Kidney capillary endothelial cell (primary cell): ENCODE data around the gene FAM83D.
"Not testable (repeated sequence)": the region's sequence is repeated elsewhere in the genome, so short reads cannot be mapped to it uniquely, and the experiment has no call there.

Experiments used
- DNase-seq: peaks from one replicate; pipeline ENCODE4 v3.0.0-alpha.2; 2018; ENCODE audit warnings: low spot score

FAM83D gene

DNA sequence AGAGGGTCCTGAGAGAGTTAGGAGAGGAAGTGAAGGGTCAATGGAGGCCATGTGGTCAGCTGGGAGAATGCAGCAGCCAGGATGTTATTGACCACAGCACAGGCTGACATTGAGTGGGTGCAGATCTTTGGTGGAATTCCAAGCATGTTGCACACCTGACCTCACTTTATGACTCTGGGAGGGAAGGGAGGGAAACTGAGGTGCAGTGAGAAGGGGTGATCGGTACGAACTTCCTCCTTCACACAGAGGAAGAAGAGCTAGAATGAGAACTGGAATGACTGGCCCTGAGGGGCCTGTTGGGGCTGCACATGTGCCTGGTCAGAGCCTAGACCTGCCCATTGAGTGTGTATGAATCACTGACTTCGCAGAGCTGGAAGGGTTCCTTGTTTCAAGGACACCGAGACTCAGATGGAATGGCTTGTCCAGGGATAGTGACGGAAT lies 9.8 kb downstream of the FAM83D start:
- DNase-seq: no peak

DNA sequence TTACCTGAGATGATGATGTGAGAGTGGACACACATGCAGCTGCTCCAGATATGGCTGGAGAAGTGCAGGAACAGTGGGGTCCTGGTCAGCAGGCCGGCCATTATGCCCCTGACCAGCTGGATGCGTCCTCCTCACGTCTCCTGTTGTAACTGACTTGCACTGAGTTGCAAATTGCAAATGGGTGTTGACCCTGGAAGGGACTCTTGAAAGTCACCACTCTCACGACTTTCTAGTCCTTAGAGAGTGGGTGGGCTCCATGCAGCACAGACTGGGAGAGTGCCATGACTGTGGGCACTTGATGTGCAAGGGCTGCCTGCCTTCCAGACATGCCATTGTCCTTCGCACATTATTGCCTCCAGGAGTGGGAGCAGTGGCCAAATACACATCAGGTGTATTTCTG lies 10.8 kb downstream of the FAM83D start:
- no peak for DNase-seq

DNA sequence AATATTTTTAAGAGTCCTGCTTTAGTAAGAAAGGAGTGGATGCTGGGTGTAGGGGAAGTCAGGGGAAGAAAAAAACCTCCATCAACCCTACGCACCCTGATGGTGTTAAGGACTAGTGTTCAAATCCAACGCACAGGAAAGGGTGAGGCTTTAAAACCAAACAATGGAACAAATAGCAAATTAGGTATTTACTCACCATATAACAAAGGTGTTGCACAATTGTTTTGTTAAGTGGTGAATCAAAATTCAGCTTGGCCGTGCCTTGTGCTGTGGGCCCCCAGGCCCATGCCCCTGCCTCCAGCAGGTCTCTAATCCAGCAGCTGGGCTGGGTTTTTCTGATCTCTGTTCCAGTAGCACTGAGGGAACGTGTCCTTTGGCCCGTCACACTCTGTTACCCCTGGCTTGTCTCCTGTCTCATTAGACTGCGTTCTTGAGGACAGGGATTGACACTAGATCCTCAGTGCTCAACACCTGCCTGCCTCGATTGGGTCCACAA lies 11.8 kb downstream of the FAM83D start:
- no peak for DNase-seq

DNA sequence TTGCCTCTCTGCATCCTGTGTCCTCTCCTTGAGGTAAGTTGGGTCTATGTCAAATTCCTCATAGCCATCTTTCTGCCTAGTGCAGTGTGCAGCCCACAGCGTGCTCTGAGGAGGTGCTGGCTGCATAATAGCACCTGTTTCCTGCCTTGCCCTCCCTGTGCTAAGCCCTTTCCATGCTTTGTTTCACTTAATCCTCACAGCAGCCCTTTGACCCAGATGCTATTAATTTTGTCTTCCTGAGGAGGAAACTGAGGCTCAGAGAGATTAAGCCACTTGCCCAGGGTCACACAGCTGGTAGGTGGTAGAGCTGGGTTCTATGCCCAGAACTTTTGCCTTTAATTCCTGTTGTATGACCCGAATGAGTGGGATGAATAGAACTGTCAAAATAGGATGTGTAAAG lies 13.5 kb downstream of the FAM83D start:
- no peak for DNase-seq

DNA sequence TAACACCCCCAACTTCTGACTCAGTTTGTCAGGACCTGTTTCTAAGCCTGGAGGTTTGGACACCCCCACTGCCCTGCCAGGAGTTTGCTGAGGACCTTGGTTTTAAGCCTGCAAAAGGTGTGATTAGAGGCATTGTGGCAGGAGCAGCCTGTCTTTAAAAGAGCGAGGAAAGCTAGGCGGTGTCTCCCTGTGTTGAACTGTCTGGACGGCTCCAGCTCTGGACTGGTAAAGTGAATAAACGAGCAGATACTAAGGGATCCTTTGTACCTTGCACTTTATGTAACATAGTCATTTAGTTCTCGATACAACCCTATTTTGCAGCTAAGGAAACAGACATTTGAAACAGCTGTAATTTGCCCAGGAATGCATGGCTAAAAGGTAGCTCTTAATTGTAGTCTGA lies 14.4 kb downstream of the FAM83D start:
- DNase-seq: no peak

DNA sequence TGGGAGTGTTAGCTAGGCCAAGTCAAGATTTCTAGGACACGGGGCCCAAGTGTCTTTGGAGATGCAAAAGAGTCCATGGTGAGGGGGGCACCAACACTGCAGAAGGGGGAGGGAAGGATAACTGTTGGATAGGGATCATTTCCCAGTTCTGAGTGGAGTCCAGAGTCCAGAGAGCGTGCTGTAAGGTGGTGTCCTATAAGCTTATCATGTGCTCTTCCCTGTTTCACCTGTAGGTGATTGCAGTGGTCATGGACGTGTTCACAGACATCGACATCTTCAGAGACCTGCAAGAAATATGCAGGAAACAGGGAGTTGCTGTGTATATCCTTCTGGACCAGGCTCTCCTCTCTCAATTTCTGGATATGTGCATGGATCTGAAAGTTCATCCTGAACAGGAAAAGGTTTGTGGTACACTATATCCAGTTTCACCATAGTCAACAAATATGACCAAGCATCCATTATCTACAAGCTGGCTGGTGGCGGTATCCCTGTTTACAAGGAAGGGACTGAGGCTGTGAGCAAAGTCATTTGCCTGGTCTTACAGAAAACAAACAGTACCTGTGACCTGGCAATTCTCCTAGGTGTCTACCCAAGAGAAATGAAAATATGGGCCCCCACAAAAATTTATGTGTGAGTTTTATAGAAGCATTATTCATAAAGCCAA lies 15.6 kb downstream of the FAM83D start:
- no peak for DNase-seq

DNA sequence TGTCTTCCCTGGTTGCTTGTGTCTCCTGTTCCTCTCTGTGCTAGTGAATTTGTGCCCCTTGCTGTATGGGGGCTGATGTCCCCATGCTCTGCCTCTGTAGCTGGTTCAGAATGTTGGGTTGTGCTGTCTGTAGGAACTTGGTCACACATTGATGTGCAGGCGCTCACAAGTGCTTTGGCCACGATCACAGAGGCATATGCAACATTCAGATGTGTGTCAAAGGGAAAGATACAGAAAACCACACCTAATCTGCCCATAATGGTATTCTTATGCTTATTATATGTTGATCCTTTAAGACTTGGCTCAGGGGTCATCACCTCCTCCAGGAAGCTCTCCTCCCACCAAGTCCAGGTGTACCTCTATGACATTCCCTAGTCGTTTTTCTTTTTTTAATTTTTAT lies 18.8 kb downstream of the FAM83D start:
- no peak for DNase-seq

DNA sequence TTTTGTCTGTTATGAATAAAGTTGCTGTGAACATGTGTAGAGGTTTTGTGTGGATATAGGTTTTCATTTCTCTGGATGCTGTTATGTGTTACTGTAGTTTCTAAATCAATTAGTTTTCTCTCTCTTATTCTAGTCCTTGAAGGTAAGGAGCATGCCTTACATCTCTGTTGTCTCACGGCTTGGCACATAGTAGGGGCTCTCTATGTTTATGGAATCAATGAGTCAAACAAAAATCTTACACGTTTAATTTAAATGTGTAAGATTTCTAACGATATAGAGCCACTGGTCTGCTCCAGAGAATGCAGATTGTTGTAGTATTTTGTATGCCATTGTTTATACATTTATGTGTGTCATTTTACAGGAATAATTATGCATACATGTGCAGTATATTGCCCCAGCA lies 20.6 kb downstream of the FAM83D start:
- no peak for DNase-seq

DNA sequence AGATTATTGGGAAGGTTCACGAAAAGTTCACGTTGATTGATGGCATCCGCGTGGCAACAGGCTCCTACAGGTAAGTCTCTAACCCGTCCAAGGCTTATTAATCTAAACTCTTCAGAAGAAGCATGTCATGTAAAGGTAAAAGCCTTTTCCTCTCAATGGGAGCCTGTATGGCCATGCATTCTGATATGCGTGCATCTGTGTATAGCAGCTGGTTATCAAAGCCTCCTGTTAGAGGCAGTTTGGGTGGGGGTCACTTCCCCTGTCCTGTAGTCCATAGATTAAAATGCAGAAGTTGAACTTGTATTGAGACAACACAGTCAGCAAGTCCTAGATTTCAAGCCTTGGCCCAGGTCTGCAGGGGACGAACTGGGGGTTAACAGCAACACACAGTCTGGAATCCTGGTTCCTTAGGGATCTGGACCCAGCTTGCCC lies 21.7 kb downstream of the FAM83D start:
- DNase-seq: no peak

DNA sequence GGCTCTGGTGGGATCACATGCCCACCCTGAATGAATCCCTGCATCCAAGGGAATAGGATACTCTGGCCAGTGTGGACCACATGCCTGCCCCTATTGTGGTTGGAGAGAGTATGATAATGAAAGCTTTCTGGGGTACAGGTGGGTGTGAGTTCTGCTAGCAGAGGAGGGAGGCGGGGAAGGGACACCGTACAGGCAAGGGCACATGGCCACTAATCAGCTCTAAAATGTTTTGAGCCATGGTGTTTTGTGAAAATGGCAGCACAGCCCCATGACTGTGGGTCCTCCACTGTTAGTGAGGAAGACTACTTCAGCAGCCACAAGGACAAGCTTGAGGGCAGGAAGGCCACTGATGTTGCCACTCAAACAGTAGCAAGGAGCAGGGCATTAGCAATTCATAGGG lies 24.0 kb downstream of the FAM83D start:
- no peak for DNase-seq

DNA sequence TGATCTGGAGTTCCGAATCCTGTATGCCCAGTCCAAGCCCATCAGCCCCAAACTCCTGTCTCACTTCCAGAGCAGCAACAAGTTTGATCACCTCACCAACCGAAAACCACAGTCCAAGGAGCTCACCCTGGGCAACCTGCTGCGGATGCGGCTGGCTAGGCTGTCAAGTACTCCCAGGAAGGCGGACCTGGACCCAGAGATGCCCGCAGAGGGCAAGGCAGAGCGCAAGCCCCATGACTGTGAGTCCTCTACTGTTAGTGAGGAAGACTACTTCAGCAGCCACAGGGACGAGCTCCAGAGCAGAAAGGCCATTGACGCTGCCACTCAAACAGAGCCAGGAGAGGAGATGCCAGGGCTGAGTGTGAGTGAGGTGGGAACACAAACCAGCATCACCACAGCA lies 25.4 kb downstream of the FAM83D start:
- no peak for DNase-seq

DNA sequence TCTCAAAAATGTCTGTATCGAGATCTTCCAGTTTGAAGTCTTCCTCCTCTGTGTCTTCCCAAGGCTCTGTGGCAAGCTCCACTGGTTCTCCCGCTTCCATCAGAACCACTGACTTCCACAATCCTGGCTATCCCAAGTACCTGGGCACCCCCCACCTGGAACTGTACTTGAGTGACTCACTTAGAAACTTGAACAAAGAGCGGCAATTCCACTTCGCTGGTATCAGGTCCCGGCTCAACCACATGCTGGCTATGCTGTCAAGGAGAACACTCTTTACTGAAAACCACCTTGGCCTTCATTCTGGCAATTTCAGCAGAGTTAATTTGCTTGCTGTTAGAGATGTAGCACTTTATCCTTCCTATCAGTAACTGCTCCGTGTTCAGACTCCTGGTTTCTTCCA lies 25.9 kb downstream of the FAM83D start:
- DNase-seq: no peak

DNA sequence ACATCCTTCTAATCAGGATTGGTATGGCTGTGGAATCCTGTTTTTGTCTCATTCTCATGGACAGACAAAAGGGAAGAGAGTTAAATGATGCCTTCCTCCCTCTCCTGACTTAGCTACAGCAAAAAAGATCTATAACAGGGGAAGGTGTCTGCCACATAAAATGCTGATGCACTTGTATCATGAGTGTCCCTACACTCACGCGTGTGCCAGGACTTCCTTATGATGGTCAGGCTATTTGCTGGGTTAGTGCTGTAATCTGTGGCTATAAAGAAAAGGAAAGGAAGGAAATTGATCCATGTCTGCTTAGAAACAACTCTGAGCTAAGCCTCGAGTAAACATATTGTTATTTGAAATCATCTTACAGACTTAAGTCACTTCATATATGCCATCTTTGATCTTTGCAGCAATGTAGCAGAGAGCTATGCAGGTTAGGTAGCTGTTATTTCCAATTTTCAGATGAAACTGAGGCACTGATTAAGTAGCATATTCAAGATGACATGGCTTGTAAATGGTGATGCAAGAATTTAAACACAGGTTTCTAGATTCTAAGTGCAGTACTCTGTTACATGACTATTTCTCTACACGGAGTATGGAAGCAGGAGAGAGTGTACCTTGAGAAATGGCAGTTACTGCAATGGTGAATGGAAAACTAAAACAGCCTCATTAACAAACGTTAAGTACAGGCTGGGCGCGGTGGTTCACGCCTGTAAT lies 27.6 kb downstream of the FAM83D start:
- DNase-seq: no peak

DNA sequence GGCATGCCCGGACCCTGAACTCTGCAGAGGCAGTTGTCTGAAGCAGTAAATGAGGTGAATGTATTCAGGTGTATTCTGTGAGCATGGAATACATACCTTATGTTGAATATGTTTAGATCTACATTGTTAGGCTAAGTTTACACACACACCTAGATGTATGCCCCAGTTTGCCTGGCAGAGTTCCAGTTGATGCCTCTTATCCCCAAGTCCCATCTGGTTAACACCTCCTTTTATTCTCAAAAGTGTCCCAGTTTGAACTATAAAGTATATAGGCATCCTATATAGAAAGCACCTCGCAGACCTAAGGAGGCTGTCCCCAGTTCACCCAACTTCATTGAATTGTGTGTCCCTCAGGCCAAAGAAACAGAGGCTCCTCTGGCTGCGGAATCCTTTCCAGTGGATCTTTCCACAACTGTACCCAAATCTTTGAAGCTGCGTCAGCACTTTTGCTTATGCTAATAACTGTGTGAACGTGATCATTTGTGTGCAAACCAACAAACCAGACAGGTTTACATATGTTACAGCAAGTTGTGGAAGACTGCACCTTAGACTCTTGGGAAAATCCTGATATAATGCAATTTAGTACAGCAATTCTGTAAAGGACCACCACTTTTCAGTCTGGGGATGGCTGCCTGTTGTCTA lies 31.1 kb downstream of the FAM83D start:
- DNase-seq: no peak

DNA sequence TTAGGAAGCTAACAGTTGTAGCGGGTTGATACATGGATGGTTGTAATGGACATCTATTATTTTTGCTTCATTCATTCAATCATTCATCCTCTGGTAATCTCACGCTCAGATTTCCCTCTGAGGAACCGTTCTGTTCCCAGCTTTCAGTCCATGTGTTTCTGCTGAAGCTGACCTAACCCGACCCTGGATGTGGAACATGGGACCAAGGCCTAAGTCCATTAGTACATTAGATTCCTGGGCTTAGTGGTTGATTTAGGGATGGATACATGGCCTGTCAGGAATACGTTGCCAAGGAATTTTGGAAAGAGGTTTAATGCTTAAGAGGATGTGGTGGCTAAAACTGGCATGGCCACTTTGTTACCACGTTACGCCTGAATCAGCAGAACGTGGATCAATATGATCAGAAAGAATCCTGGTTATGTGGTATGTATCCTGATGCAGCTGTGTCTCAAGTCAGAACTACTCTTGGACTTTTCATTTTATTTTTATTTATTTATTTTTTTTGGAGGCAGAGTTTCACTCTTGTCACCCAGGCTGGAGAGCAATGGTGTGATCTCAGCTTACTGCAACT lies 31.8 kb downstream of the FAM83D start:
- DNase-seq: no peak

DNA sequence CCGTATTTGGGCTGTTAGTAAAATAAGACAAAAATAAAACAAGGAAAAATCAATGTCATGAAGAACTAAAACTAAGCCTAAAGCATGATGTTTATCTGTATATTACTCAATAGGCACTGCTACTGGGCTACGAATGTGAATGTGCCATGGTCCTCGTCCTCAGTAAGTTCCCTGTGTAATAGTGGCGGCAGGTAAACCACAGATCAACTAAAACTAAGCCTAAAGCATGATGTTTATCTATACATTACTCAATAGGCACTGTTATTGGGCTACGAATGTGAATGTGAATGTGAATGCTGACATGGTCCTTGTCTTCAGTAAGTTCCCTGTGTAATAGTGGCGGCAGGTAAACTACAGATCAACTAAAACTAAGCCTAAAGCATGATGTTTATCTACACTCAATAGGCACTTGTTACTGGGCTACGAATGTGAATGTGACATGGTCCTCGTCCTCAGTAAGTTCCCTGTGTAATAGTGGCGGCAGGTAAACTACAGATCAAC lies 34.0 kb downstream of the FAM83D start:
- not testable (repeated sequence) for DNase-seq

DNA sequence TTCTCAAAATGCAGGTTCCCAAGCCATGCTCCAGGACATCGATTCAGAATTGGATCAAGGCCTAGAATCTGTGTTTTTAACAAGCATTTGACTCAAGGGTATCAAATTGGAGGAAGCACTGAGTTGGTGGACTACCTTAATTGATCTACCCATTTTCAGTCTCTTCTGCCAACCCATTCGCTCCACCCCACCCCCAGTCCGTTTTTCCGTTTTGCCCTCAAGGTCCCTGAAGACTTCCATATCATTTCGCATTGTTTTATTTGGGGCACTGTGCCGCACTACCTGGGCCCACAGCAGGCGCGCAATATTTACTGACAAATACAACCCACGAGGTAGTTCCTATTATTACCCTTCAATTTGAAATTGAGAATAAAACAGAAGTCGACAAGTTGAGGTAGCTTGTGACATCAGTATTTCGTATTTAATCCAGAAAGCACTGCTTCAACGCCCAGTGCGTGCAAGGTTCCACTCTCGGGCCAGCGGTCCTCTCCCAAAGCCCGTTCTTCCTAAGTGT lies 35.4 kb downstream of the FAM83D start:
- DNase-seq: peak; percentile 10

DNA sequence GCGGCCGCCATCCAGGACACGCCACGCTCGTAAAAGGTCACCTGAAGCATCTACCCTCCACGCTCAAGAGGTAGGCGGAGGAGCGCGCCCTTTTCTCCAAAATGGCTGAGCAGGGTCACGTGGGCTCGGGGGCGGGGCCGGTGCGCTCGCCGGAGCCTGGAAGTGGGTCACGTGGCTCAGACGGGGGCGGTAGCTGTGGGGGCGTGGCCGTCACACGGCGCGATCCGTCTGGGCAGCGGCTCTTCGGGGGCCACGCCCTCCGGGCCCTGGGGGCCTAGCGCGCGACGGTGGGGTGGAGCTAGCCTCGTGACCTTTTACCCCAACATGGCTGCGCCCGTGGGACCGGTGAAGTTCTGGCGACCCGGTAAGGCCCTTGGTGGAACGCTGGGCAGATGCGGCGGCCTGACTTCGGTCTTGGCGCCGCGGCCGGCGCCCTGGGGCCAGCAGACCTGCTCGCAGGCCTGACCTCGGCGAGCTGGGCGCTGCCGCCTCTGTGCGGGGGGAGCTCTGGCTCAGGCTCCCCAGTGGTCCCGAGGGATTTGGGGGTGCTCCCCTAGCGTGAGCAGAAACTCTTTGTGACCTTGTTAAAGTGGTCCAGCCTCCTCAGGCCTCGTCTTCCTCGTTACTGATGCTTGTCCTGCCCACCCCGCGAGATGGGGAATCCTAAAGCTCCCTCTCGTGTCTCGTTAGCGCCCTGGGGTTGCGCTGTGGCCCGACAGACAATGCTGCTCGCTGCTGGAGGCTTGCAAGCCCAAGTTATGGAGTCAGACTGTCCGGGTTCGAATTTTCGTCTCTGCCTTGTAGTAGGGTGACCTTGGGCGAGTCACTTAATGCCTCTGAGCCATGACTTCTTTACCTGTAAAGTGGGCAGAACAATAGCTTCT lies 36.1 kb downstream of the FAM83D start, which contains the start of gene DHX35:
Gene DHX35, plus strand, starts transcription at position 301 of the 884 bp plus-strand sequence. Its CDS starts 24 bp downstream, at position 325.
- DNase-seq: peak; percentile 95

DNA sequence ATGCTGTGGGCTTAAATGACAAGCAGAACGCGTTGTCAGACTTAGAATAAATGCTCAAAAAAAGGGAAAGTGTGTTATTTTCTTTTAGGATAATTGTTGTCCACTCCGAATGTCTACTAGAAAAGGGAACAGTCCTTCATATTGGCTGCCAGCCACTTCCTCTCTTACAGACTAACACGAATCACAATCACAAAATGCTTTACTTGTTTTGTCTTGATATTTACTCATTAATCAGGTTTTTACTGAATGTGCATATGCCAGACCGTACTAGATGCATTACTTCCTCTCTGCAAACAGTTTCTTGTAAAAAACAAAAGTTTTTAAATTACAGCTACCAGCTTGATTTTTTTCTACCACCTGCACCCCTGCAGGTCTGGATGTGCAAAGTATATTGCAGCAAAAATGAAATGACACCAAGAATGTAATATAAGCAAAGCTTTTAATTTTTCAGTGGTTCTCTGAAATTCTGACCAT lies 36.7 kb downstream of the FAM83D start:
- DNase-seq: no peak

DNA sequence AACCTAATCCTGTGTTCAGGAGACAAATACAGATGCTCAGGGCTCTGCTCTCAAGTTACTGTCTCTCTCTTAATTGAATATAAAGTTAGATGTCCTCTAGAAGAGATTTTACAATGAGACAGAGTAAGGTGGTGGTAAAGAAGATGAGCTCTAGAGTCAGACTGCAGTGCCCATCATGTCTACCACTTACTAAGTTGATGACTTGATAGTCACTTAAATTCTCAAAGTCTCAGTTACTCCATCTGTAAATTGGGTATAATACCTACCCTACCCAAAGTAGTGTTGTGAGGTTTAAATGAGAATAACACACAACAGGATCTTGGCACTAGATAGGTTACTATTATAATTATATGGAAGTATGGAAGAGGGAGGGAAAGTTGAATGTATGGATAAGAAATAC lies 37.5 kb downstream of the FAM83D start:
- DNase-seq: no peak

DNA sequence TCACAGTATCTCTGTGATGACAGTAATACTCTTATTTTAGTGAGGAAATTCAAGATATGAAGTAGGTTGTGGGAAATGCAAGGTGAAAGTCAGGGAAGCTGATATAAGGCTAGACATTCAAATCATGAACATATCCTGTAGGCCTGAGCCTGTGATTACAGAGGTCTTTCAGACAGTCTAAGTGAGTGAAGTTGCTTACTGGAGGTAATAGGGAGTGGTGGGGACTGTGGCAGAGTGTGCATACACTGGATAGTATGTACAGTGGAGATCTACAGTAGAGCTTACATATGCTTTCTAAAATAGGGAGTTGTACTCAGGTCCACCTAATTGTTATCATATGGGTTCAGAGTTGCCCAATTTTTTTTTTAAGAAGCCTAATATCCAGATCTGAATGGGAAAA lies 39.0 kb downstream of the FAM83D start:
- DNase-seq: no peak
